ENCODE results near the gene SLC8A2.
A peak's percentile ranks its signal among the peaks of the same experiment; 100 is the strongest.

The SLC8A2 gene

GRCh38 chr19:47483800-47484690, 12.4 kb upstream of the SLC8A2 start, which contains the start of gene KPTN:
Gene KPTN, minus strand, starts transcription at chr19:47484219. Its CDS starts 59 bp downstream, at chr19:47484160.
- TF ChIP-seq CTCF (IDR thresholded peaks at IDR 0.05; ENCODE audit: low read depth, low read length, poor library complexity, severe bottlenecking) (peak; percentile 98), EZH2phosphoT487 (IDR thresholded peaks at IDR 0.05; ENCODE audit: borderline replicate concordance, low read length) (no peak)
- Histone ChIP-seq H3K79me2 (ENCODE audit: control insufficient read depth, low read length) (peaks cover 16% of the 10 kb centered on the region), H3K36me3 (ENCODE audit: control insufficient read depth, low read length) (peaks cover 20% of the 10 kb centered on the region), H3F3A (ENCODE audit: control insufficient read depth, insufficient read depth) (peaks cover 19% of the 10 kb centered on the region), H3K9me2 (replicated peaks; ENCODE audit: control insufficient read depth, low read length) (no peaks in the 10 kb centered on the region), H3K4me1 (ENCODE audit: control insufficient read depth, low read length) (peaks cover 39% of the 10 kb centered on the region), H4K20me1 (ENCODE audit: control insufficient read depth, insufficient read depth, low read depth, low read length) (no peaks in the 10 kb centered on the region), H3K4me3 (ENCODE audit: low read length) (peak within 1 kb of the TSS; percentile 98), H3K9me3 (ENCODE audit: control insufficient read depth, insufficient read depth, low read length) (no peaks in the 10 kb centered on the region), H3K27me3 (ENCODE audit: control insufficient read depth, low read length) (no peaks in the 10 kb centered on the region), H3K27ac (ENCODE audit: low read depth, low read length) (peak within 1 kb of the TSS; percentile 75), H3K4me2 (ENCODE audit: low read length) (peak within 1 kb of the TSS; percentile 88)

- no peak for TF ChIP-seq EZH2phosphoT487 (IDR thresholded peaks at IDR 0.05; ENCODE audit: borderline replicate concordance, low read length)
- no peak for TF ChIP-seq CTCF (IDR thresholded peaks at IDR 0.05; ENCODE audit: low read depth, low read length, poor library complexity, severe bottlenecking)
- no peak overlapping the region for H3K27ac ChIP-seq (ENCODE audit: low read depth, low read length)
- H3K4me3 ChIP-seq (ENCODE audit: low read length) = peak overlapping the region; percentile 98
Observed at GRCh38 chr19:47483200-47483599, 11.5 kb upstream of the SLC8A2 start.

GRCh38 chr19:47481460-47482052, 9.9 kb upstream of the SLC8A2 start:
- no peaks in the 10 kb centered on the region for H3K27me3 ChIP-seq (ENCODE audit: control insufficient read depth, low read length)
- peaks cover 16% of the 10 kb centered on the region for H3F3A ChIP-seq (ENCODE audit: control insufficient read depth, insufficient read depth)
- TF ChIP-seq EZH2phosphoT487 (IDR thresholded peaks at IDR 0.05; ENCODE audit: borderline replicate concordance, low read length) = no peak
- TF ChIP-seq CTCF (IDR thresholded peaks at IDR 0.05; ENCODE audit: low read depth, low read length, poor library complexity, severe bottlenecking) = no peak
- H3K79me2 ChIP-seq (ENCODE audit: control insufficient read depth, low read length) = peaks cover 16% of the 10 kb centered on the region
- H4K20me1 ChIP-seq (ENCODE audit: control insufficient read depth, insufficient read depth, low read depth, low read length) = no peaks in the 10 kb centered on the region
- no peak overlapping the region for H3K4me2 ChIP-seq (ENCODE audit: low read length)
- no peaks in the 10 kb centered on the region for H3K9me2 ChIP-seq (replicated peaks; ENCODE audit: control insufficient read depth, low read length)
- no peak overlapping the region for H3K4me3 ChIP-seq (ENCODE audit: low read length)
- H3K36me3 ChIP-seq (ENCODE audit: control insufficient read depth, low read length) = peaks cover 15% of the 10 kb centered on the region
- H3K27ac ChIP-seq (ENCODE audit: low read depth, low read length) = no peak overlapping the region
- no peaks in the 10 kb centered on the region for H3K9me3 ChIP-seq (ENCODE audit: control insufficient read depth, insufficient read depth, low read length)
- H3K4me1 ChIP-seq (ENCODE audit: control insufficient read depth, low read length) = peaks cover 25% of the 10 kb centered on the region

More at GRCh38 chr19:47483200-47483599, 11.5 kb upstream of the SLC8A2 start:
- Histone ChIP-seq H3K36me3 (ENCODE audit: control insufficient read depth, low read length) (peaks cover 18% of the 10 kb centered on the region), H4K20me1 (ENCODE audit: control insufficient read depth, insufficient read depth, low read depth, low read length) (no peaks in the 10 kb centered on the region), H3K9me2 (replicated peaks; ENCODE audit: control insufficient read depth, low read length) (no peaks in the 10 kb centered on the region), H3K79me2 (ENCODE audit: control insufficient read depth, low read length) (peaks cover 16% of the 10 kb centered on the region), H3K4me1 (ENCODE audit: control insufficient read depth, low read length) (peaks cover 39% of the 10 kb centered on the region), H3K27me3 (ENCODE audit: control insufficient read depth, low read length) (no peaks in the 10 kb centered on the region), H3K9me3 (ENCODE audit: control insufficient read depth, insufficient read depth, low read length) (no peaks in the 10 kb centered on the region), H3F3A (ENCODE audit: control insufficient read depth, insufficient read depth) (peaks cover 19% of the 10 kb centered on the region), H3K4me2 (ENCODE audit: low read length) (peak overlapping the region; percentile 88)
